Osteoblast (primary cell): ENCODE data around the gene FRMD4A. TPM values are rescaled to one million over a fixed set of nuclear protein-coding genes. Genes with fewer than 3 reads are reported as not detected.

Experiments
- DNase-seq: peaks from one replicate; pipeline ENCODE4 v3.0.0; 2011; ENCODE audit warnings: low spot score, mixed read lengths; ENCODE audit not compliant: insufficient read length; ENCODE audit errors: missing footprints
- H2AFZ ChIP-seq: 2 replicates; pipeline ENCODE4 v1.6.0; 2011; ENCODE audit warnings: mild to moderate bottlenecking, low read length
- H3K27ac ChIP-seq: 2 replicates; pipeline ENCODE4 v1.5.1; 2011; ENCODE audit warnings: mild to moderate bottlenecking, low read depth, low read length, moderate library complexity
- H3K27me3 ChIP-seq: 2 replicates; pipeline ENCODE4 v1.6.0; 2012; ENCODE audit warnings: mild to moderate bottlenecking, control low read depth, inconsistent platforms, low read length, moderate library complexity; ENCODE audit not compliant: insufficient read depth
- H3K36me3 ChIP-seq: 2 replicates; pipeline ENCODE4 v1.5.1; 2011; ENCODE audit warnings: mild to moderate bottlenecking, low read length, control low read depth, moderate library complexity; ENCODE audit not compliant: insufficient read depth
- H3K4me1 ChIP-seq: 2 replicates; pipeline ENCODE4 v1.5.1; 2011; ENCODE audit warnings: mild to moderate bottlenecking, low read length, control low read depth, moderate library complexity; ENCODE audit not compliant: insufficient read depth
- H3K4me2 ChIP-seq: 2 replicates; pipeline ENCODE4 v1.6.0; 2011; ENCODE audit warnings: mild to moderate bottlenecking, low read length; ENCODE audit not compliant: insufficient read depth
- H3K4me3 ChIP-seq: fragments of 200-600 bp; sonication (generic); 3 replicates; pipeline ENCODE4 v1.5.1; 2012; ENCODE audit warnings: mild to moderate bottlenecking, low read length, inconsistent platforms; ENCODE audit not compliant: insufficient read depth
- H3K79me2 ChIP-seq: 2 replicates; pipeline ENCODE4 v1.6.0; 2012; ENCODE audit warnings: mild to moderate bottlenecking, low read length, control low read depth, inconsistent platforms; ENCODE audit not compliant: insufficient read depth
- H3K9me3 ChIP-seq: 2 replicates; pipeline ENCODE4 v1.5.1; 2011; ENCODE audit warnings: low read depth, low read length, control low read depth
- H4K20me1 ChIP-seq: 2 replicates; pipeline ENCODE4 v1.6.0; 2012; ENCODE audit warnings: mild to moderate bottlenecking, low read length, control low read depth; ENCODE audit not compliant: insufficient read depth
- CTCF ChIP-seq: IDR thresholded peaks from 2 replicates; pipeline ENCODE4 v1.5.1; 2011; ENCODE audit warnings: mild to moderate bottlenecking, low read depth, low read length, moderate library complexity; ENCODE audit errors: extremely low read depth
- total RNA-seq: library from RNA; depleted of rRNA; stranded (reverse); fragments of >200 nt; gene quantifications from 2 replicates; pipeline ENCODE4 v1.2.3, GENCODE V29; 2012

Gene FRMD4A
- total RNA-seq = 41.3 and 42.4 TPM in 2 replicates

DNA sequence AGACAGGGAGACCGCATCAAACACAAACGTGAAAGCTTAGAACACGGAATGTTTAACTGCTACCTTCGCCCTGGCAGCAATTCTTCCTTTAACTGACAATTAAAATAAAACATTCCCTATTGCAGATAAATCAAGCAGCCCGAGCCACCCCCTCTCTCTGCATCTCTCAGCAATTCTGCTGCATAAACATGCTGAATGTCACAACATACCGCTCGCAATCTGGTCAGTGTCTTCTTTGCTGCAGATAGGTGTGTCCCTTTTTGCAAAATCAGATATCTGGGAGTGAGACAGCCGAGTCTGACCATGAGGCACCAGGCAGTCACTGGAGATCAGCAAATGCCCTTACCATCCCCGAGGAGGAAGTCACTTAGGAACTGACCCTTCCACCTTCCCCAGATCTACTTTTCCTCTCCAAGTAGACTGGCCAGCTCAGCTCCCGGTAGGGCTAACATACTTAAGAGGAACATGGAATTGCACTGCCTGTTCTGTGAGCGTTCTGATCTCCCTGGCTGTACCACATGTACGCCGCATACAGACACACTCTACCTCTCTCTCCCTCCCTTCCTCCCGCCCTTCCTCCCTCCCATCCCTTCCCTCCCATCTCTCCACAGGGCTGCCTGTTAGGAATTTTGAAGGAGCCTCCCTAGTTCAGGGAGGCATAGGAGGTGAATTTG lies at the start of gene FRMD4A:
Gene FRMD4A (minus strand): TSS at position 537 of the 674 bp plus-strand sequence.
- DNase-seq = peak; percentile 71
- no peak within 1 kb of the TSS for H3K27ac ChIP-seq
- H3K27me3 ChIP-seq = peaks cover 71% of the 10 kb centered on the region
- H3K4me1 ChIP-seq = no peaks in the 10 kb centered on the region
- H3K36me3 ChIP-seq = no peaks in the 10 kb centered on the region
- no peaks in the 10 kb centered on the region for H4K20me1 ChIP-seq
- no peak within 1 kb of the TSS for H3K4me3 ChIP-seq
- no peak for TF ChIP-seq CTCF
- H3K4me2 ChIP-seq = no peak within 1 kb of the TSS
- H3K9me3 ChIP-seq = no peaks in the 10 kb centered on the region
- H3K79me2 ChIP-seq = no peaks in the 10 kb centered on the region
- H2AFZ ChIP-seq = peak within 1 kb of the TSS; percentile 23

DNA sequence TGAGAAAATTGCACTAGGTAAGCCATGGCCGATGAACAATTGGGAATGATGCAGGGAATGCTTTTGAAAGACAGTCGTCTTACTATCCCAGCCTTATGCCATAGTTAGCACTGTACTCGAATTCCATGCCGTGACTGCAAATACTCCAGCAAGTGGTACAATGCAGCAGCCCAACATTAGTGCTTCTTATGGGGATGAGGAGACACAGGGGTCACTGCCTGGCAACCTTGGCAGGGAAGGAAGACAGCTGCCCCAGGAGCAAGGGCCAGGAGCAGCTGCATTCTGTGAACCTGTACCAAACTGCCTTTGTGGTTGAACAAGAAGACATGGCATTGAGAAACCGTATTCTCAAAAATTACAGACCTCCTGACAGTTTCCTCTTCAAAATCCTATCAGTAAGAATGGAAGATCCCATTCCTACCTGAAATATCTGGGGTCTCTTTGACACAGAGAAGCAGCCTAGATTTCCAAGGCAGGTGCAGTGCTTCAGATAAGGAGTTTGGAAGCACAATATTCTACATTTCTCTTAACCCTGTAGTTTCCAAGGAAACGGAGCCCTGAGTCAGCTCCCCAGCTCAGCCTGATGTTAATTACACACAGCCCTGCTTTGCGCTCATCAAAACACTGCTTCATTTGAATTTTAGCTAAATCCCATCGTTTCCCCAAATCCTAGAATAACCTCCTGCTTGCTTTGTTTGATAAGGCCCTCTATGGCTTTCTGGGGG lies 49.0 kb upstream of the FRMD4A start:
- Histone ChIP-seq H3K27me3 (peaks cover 3% of the 10 kb centered on the region), H4K20me1 (no peaks in the 10 kb centered on the region), H2AFZ (no peak overlapping the region), H3K79me2 (no peaks in the 10 kb centered on the region), H3K27ac (no peak overlapping the region), H3K4me1 (peaks cover 15% of the 10 kb centered on the region), H3K4me3 (no peak overlapping the region), H3K9me3 (no peaks in the 10 kb centered on the region), H3K4me2 (no peak overlapping the region), H3K36me3 (no peaks in the 10 kb centered on the region)
- TF ChIP-seq CTCF = no peak
- DNase-seq = no peak

DNA sequence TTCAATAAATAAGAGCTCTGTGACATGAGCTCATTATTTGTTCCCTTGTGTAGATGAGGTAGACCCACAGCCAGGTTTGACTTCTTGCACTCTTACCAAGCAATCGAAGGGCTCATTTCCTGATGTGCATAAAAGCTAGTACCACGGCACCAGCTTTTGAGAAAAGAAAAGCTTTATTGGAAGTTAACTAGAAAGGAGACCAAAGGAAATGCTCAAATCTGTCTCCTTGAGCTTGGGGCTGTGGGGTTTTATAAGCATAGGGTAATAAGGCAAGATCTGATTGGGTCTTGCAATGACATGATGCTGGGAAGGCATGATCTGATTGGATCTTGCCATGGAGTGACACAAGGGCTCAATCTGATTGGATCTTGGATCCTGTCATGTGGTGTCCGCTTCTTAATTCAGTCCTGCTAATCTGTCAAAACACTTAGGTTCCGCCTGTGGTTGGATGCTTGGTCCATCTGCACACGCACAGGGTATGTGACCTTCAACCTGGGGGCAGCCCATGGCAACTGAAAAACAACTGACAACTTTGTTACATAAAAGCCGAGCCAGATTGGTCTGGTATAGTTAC lies 47.8 kb upstream of the FRMD4A start:
- H3K36me3 ChIP-seq = no peaks in the 10 kb centered on the region
- no peak overlapping the region for H3K4me3 ChIP-seq
- no peak overlapping the region for H3K4me2 ChIP-seq
- H3K4me1 ChIP-seq = peaks cover 11% of the 10 kb centered on the region
- H3K9me3 ChIP-seq = no peaks in the 10 kb centered on the region
- H3K27ac ChIP-seq = no peak overlapping the region
- DNase-seq = no peak
- TF ChIP-seq CTCF = no peak
- no peaks in the 10 kb centered on the region for H4K20me1 ChIP-seq
- peaks cover 4% of the 10 kb centered on the region for H3K27me3 ChIP-seq
- H3K79me2 ChIP-seq = no peaks in the 10 kb centered on the region
- H2AFZ ChIP-seq = no peak overlapping the region

DNA sequence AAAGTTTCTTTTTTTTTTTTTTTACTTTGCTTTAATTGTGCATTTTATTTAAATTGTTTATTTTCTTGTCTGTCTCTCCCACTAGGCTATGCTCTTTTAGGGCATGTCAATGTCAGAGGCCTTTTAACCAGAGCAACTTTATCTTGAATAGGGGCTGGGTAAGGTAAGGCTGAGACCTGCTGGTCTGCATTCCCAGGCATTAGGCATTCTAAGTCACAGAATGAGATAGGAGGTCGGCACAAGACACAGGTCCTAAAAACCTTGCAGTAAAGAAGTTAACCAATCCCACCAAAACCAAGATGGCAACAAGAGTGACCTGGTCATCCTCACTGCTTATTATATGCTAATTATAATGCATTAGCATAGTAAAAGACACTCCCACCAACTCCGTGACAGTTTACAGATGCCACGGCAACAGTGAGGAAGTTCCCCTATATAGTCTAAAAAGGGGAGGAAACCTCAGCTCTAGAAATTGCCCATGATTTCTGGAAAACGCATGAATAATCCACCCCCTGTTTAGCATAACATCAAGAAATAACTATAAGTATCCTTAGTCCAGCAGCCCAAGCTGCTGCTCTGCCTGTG lies 47.0 kb upstream of the FRMD4A start:
- Histone ChIP-seq H3K27me3 (peaks cover 9% of the 10 kb centered on the region), H3K79me2 (no peaks in the 10 kb centered on the region), H3K4me2 (no peak overlapping the region), H3K9me3 (no peaks in the 10 kb centered on the region), H2AFZ (no peak overlapping the region), H3K36me3 (no peaks in the 10 kb centered on the region), H4K20me1 (no peaks in the 10 kb centered on the region), H3K4me3 (no peak overlapping the region), H3K4me1 (peaks cover 4% of the 10 kb centered on the region), H3K27ac (no peak overlapping the region)
- no peak for TF ChIP-seq CTCF
- DNase-seq = no peak
